Activated CD8-positive, alpha-beta memory T cell treated with anti-CD3 and anti-CD28 coated beads, Interleukin-2, amount 50 U/mL, for 4 hours (primary cell): ENCODE results near the gene PCCA.

ENCODE experiments used
- DNase-seq: peaks from one replicate; pipeline ENCODE4 v3.0.0-alpha.2; 2020

The PCCA gene

GRCh38 chr13:100478107-100478809, 389.4 kb downstream of the PCCA start:
- DNase-seq: no peak

GRCh38 chr13:100480676-100481075, 391.8 kb downstream of the PCCA start:
- no peak for DNase-seq

- no peak for DNase-seq
Measured at GRCh38 chr13:100483139-100483538, 394.2 kb downstream of the PCCA start.

GRCh38 chr13:100483841-100484381, 395.0 kb downstream of the PCCA start:
- no peak for DNase-seq

GRCh38 chr13:100484702-100485101, 395.8 kb downstream of the PCCA start:
- DNase-seq: no peak

GRCh38 chr13:100485265-100485664, 396.4 kb downstream of the PCCA start:
- DNase-seq: no peak

GRCh38 chr13:100490692-100491091, 401.8 kb downstream of the PCCA start:
- no peak for DNase-seq

GRCh38 chr13:100491164-100491842, 402.4 kb downstream of the PCCA start:
- DNase-seq: no peak

- DNase-seq: no peak
Measured at GRCh38 chr13:100493418-100493817, 404.5 kb downstream of the PCCA start.

GRCh38 chr13:100495455-100495854, 406.6 kb downstream of the PCCA start:
- DNase-seq: no peak

GRCh38 chr13:100497389-100497788, 408.5 kb downstream of the PCCA start:
- DNase-seq: no peak

- no peak for DNase-seq
Measured at GRCh38 chr13:100502446-100502845, 413.6 kb downstream of the PCCA start.

- DNase-seq: no peak
Measured at GRCh38 chr13:100503622-100504021, 414.7 kb downstream of the PCCA start.

GRCh38 chr13:100506154-100506553, 417.3 kb downstream of the PCCA start:
- DNase-seq: no peak

- DNase-seq: no peak
Measured at GRCh38 chr13:100506600-100507422, 417.9 kb downstream of the PCCA start.

- DNase-seq: no peak
Measured at GRCh38 chr13:100508455-100508854, 419.6 kb downstream of the PCCA start.

GRCh38 chr13:100508996-100509395, 420.1 kb downstream of the PCCA start:
- no peak for DNase-seq

GRCh38 chr13:100510208-100510957, 421.5 kb downstream of the PCCA start:
- DNase-seq: no peak

- no peak for DNase-seq
Measured at GRCh38 chr13:100511466-100511865, 422.6 kb downstream of the PCCA start.

- DNase-seq: no peak
Measured at GRCh38 chr13:100512422-100512821, 423.5 kb downstream of the PCCA start.

GRCh38 chr13:100513171-100513570, 424.3 kb downstream of the PCCA start:
- no peak for DNase-seq

- DNase-seq: no peak
Measured at GRCh38 chr13:100513987-100514670, 425.2 kb downstream of the PCCA start.
